ENCODE data around the gene KRT9. TPM values are rescaled to one million over a fixed set of nuclear protein-coding genes. Genes with fewer than 3 reads are reported as not detected.

The KRT9 gene
- total RNA-seq, 1 experiment from 2014 or later, result not detected

Other genes with a start within 250 kb of the KRT9 start
- gene KRT33A, start 221.2 kb downstream of the KRT9 start, total RNA-seq (2014; rRNA removed; shearing (Covaris generic)), result not detected in 2 replicates
- gene KRT33B, start 202.2 kb downstream of the KRT9 start, total RNA-seq (2014; rRNA removed; shearing (Covaris generic)), result not detected in 2 replicates
- not detected in 2 replicates for gene KRT34, start 189.8 kb downstream of the KRT9 start, total RNA-seq (2014; rRNA removed; shearing (Covaris generic))
- not detected in 2 replicates for gene KRT31, start 174.5 kb downstream of the KRT9 start, total RNA-seq (2014; rRNA removed; shearing (Covaris generic))
- gene KRT37, start 147.5 kb downstream of the KRT9 start, total RNA-seq (2014; rRNA removed; shearing (Covaris generic)), result not detected in 2 replicates
- gene KRT38, start 131.1 kb downstream of the KRT9 start, total RNA-seq (2014; rRNA removed; shearing (Covaris generic)), result not detected in 2 replicates
- gene KRT32, start 104.7 kb downstream of the KRT9 start, total RNA-seq (2014; rRNA removed; shearing (Covaris generic)), result not detected in 2 replicates
- gene KRT35, start 90.9 kb downstream of the KRT9 start, total RNA-seq (2014; rRNA removed; shearing (Covaris generic)), result not detected in 2 replicates
- gene KRT36, start 82.1 kb downstream of the KRT9 start, total RNA-seq (2014; rRNA removed; shearing (Covaris generic)), result not detected in 2 replicates
- gene KRT13, start 66.4 kb downstream of the KRT9 start, total RNA-seq (2014; rRNA removed; shearing (Covaris generic)), result not detected in 2 replicates
- 0.52 and 0.59 TPM in 2 replicates for gene KRT15, start 53.2 kb downstream of the KRT9 start, total RNA-seq (2014; rRNA removed; shearing (Covaris generic))
- gene KRT19, start 43.8 kb downstream of the KRT9 start, total RNA-seq (2014; rRNA removed; shearing (Covaris generic)), result 44.9 and 116 TPM in 2 replicates
- not detected in 2 replicates for gene KRT14, start 14.8 kb upstream of the KRT9 start, total RNA-seq (2014; rRNA removed; shearing (Covaris generic))
- gene KRT16, start 40.7 kb upstream of the KRT9 start, total RNA-seq (2014; rRNA removed; shearing (Covaris generic)), result not detected in 2 replicates
- 0.07 TPM in 1 of 2 replicates, not detected in the other for gene KRT17, start 52.5 kb upstream of the KRT9 start, total RNA-seq (2014; rRNA removed; shearing (Covaris generic))
- 62.6 and 74.3 TPM in 2 replicates for gene EIF1, start 116.8 kb upstream of the KRT9 start, total RNA-seq (2014; rRNA removed; shearing (Covaris generic))
- not detected in 2 replicates for gene GAST, start 140.3 kb upstream of the KRT9 start, total RNA-seq (2014; rRNA removed; shearing (Covaris generic))
- 0.28 and 0.48 TPM in 2 replicates for gene HAP1, start 162.6 kb upstream of the KRT9 start, total RNA-seq (2014; rRNA removed; shearing (Covaris generic))
- 58.4 and 68.5 TPM in 2 replicates for gene JUP, start 214.7 kb upstream of the KRT9 start, total RNA-seq (2014; rRNA removed; shearing (Covaris generic))
- 34.7 and 44.6 TPM in 2 replicates for gene P3H4, start 239.9 kb upstream of the KRT9 start, total RNA-seq (2014; rRNA removed; shearing (Covaris generic))
- 206 and 213 TPM in 2 replicates for gene FKBP10, start 240.9 kb upstream of the KRT9 start, total RNA-seq (2014; rRNA removed; shearing (Covaris generic))